ENCODE measurements around the gene RNF212. TPM values are rescaled to one million over a fixed set of nuclear protein-coding genes. Genes with fewer than 3 reads are reported as not detected.

Gene RNF212
- total RNA-seq, 4 donors from 2014 or later = 4.5 to 6.6 (median 5.4) TPM; not detected in 1

GRCh38 chr4:1031956-1032795, 81.2 kb downstream of the RNF212 start:
- H3K9me3 ChIP-seq = peaks cover 0 to 4% (median 0%) of the 10 kb centered on the region in 4 donors
- DNase-seq = no peak
- H3K27me3 ChIP-seq = no peaks in the 10 kb centered on the region

DNA sequence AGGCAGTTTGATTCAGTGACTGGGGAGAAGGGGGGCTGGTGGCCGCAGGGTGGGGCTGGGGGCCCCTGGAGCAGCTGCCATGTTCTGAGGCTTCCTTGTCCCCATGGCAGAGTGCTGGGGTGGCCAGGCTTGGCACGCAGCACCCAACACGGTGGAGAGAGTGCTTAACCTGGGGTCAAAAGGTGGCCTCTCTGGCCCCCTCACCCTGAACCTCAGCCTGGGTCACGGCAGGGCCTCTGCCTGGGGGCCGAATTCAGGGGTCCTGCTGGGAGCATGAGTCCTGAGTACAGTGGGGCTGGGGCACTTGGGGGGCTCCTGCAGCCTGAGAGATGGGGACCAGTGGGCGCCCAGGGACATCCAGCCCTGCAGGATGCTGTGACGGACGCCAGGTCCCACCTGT, 82.0 kb downstream of the RNF212 start:
- Histone ChIP-seq H3K27me3 (no peaks in the 10 kb centered on the region), H3K4me3 (no peak overlapping the region), H3K27ac (no peak overlapping the region), H3K9me3 (peaks cover 0 to 4% (median 0%) of the 10 kb centered on the region in 4 donors), H3K36me3 (no peaks in the 10 kb centered on the region), H3K4me1 (no peaks in the 10 kb centered on the region)
- DNase-seq = no peak
- TF ChIP-seq CTCF (IDR thresholded peaks at IDR 0.05) = no peak
- no peak for TF ChIP-seq POLR2A (IDR thresholded peaks at IDR 0.05)

More at GRCh38 chr4:1031956-1032795, 81.2 kb downstream of the RNF212 start:
- Histone ChIP-seq H3K4me3 (no peak overlapping the region), H3K4me1 (no peaks in the 10 kb centered on the region), H3K27ac (no peak overlapping the region), H3K36me3 (no peaks in the 10 kb centered on the region)
- TF ChIP-seq CTCF (IDR thresholded peaks at IDR 0.05) (peak in 1 of 6 experiments; percentile 15), POLR2A (IDR thresholded peaks at IDR 0.05) (no peak)

DNA sequence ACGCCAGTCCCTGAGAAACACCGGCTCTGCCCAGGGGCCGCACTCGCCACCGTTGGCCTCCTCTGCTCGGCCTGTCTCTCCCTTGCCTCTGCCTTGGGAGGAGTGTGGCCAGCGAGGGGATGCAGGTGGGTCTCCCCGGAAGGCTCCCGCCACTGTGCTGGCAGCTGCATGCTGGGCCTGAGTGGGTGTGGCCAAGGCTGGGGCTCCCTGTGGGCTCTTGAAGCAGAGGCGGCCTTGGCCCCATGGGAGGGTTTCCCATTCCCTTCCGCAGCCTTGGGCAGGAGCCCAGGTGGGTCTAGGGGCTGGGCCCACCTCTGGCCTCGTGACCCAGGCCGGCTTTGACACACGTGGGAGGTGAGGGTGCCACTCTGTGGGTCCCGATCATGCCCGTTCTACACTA, 82.8 kb downstream of the RNF212 start:
- Histone ChIP-seq H3K4me3 (no peak overlapping the region), H3K27me3 (no peaks in the 10 kb centered on the region), H3K4me1 (no peaks in the 10 kb centered on the region), H3K27ac (no peak overlapping the region), H3K36me3 (no peaks in the 10 kb centered on the region), H3K9me3 (peaks cover 0 to 4% (median 0%) of the 10 kb centered on the region in 4 donors)
- no peak for DNase-seq
- no peak for TF ChIP-seq POLR2A (IDR thresholded peaks at IDR 0.05)
- no peak for TF ChIP-seq CTCF (IDR thresholded peaks at IDR 0.05)

GRCh38 chr4:1030031-1030430, 83.3 kb downstream of the RNF212 start:
- H3K27ac ChIP-seq = no peak overlapping the region
- no peak for DNase-seq
- H3K9me3 ChIP-seq = peaks cover 0 to 4% (median 0%) of the 10 kb centered on the region in 4 donors
- no peaks in the 10 kb centered on the region for H3K36me3 ChIP-seq
- no peak overlapping the region for H3K4me3 ChIP-seq
- H3K4me1 ChIP-seq = no peaks in the 10 kb centered on the region
- H3K27me3 ChIP-seq = no peaks in the 10 kb centered on the region
- no peak for TF ChIP-seq CTCF (IDR thresholded peaks at IDR 0.05)
- TF ChIP-seq POLR2A (IDR thresholded peaks at IDR 0.05) = no peak

DNA sequence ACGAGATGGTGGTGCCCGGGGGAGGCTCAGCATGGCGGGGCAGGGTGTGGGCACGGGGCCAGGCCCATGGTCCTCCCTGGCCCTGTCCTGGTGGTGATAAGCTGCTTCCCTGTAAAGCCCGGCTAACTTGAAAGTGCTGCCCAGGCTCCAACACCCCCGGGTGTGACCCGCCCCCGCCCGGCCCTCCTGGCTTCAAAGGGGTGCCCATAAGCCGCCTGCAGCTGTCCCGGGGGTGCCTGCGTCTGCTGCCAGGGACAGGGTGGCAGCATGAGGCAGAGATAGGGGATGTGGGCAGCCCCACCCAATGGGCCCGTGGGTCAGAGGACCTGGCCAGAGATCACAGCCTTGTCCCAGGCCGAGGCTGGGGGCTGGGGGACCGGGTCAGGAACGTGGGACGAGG, 83.8 kb downstream of the RNF212 start:
- H3K4me3 ChIP-seq = no peak overlapping the region
- TF ChIP-seq POLR2A (IDR thresholded peaks at IDR 0.05) = no peak
- TF ChIP-seq CTCF (IDR thresholded peaks at IDR 0.05) = no peak
- H3K4me1 ChIP-seq = no peaks in the 10 kb centered on the region
- no peak for DNase-seq
- H3K27me3 ChIP-seq = no peaks in the 10 kb centered on the region
- peaks cover 0 to 4% (median 0%) of the 10 kb centered on the region in 3 donors for H3K36me3 ChIP-seq
- no peak overlapping the region for H3K27ac ChIP-seq
- H3K9me3 ChIP-seq = peaks cover 0 to 4% (median 0%) of the 10 kb centered on the region in 4 donors
